HFF-Myc (cell line): Measurements from ENCODE around the gene NFIX.

ENCODE experiments used
- DNase-seq: peaks from one replicate; pipeline ENCODE4 v3.0.0-alpha.2; 2011; ENCODE audit warnings: low read depth; ENCODE audit errors: extremely low read depth
- H3K4me3 ChIP-seq: replicated peaks from 2 replicates; pipeline ENCODE4 v1.5.1; 2011; ENCODE audit warnings: low read depth, mild to moderate bottlenecking, control low read depth, low read length
- TF ChIP-seq, protein P1 (sequence below): IDR thresholded peaks from 2 replicates; pipeline ENCODE4 v1.5.1; 2012; ENCODE audit warnings: mild to moderate bottlenecking, low read depth, low read length, control low read depth; ENCODE audit errors: missing control alignments

NFIX gene

DNA sequence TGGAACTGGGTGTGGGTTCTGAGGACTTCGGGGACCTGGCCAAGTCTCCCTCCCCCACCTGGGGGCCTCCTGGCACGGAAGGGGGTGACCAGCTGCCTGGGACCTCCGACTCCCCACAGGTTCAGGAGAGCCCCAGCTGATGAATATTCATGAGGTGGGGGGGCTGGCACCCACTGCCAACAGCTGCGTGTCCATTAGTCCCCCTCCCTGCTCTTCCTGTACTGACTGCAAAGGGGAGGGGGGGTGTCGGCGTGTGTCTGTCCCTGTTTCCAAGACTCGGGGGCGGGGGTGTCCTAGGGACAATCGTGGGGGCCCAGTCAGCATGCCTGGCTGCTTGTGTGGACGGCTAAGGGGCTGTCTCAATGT lies 10.6 kb upstream of the NFIX start:
- no peak for DNase-seq
- TF ChIP-seq, protein P1, sequence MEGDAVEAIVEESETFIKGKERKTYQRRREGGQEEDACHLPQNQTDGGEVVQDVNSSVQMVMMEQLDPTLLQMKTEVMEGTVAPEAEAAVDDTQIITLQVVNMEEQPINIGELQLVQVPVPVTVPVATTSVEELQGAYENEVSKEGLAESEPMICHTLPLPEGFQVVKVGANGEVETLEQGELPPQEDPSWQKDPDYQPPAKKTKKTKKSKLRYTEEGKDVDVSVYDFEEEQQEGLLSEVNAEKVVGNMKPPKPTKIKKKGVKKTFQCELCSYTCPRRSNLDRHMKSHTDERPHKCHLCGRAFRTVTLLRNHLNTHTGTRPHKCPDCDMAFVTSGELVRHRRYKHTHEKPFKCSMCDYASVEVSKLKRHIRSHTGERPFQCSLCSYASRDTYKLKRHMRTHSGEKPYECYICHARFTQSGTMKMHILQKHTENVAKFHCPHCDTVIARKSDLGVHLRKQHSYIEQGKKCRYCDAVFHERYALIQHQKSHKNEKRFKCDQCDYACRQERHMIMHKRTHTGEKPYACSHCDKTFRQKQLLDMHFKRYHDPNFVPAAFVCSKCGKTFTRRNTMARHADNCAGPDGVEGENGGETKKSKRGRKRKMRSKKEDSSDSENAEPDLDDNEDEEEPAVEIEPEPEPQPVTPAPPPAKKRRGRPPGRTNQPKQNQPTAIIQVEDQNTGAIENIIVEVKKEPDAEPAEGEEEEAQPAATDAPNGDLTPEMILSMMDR = no peak
- H3K4me3 ChIP-seq = no peak overlapping the region

DNA sequence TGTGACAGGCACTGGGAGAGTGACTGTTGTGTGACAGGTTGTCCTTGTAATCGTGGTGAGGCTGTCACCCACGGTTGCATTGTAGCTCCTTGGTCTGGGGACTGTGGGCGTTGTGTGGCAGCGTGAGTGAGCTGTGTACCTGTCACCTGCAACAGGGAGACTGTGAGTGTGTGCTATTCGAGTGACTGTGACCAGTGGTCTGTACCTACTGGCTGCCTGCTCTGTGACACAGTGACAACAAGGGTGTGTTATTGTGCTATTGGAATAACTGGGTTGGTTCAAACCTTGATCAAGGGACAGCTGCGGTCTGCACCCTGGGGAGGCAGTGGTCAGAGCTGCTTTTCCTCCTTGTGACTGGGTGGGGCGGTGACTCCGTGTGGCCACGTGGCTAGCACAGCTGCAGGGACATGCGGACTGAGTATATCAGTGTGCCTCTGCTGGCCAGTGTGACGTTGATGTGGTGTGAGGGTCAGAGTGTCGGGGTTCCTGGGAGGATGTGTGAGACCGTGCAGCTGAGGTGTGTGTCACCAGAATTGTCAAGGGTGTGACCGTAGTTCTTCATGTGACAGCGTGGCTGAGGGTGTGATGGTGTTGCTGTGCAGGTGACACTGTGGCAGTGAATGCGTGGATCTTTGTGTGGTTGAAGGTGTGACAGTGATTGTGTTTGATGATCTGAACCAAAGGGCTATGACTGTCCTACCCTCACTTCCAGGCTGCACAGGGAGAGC lies 10.1 kb upstream of the NFIX start:
- no peak for DNase-seq
- H3K4me3 ChIP-seq = no peak overlapping the region
- TF ChIP-seq, protein P1 = no peak

DNA sequence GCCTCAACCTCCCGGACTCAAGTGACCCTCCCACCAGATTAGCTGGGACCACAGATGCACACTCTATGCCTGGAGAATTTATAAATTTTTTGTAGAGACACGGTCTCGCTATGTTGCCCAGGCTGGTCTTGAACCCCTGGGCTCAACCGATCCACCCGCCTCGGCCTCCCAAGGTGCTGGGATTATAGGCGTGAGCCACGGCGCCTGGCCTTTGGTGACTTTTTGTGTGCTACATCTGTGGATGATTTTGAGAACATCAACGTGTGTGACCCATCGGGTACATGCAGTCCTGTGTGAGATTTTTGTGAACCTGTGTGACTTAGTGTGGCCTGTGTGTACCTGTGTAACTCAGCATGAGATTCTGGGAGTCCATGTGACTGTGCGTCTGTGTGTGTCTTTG lies 8.5 kb upstream of the NFIX start:
- TF ChIP-seq, protein P1 = no peak
- no peak overlapping the region for H3K4me3 ChIP-seq
- no peak for DNase-seq

DNA sequence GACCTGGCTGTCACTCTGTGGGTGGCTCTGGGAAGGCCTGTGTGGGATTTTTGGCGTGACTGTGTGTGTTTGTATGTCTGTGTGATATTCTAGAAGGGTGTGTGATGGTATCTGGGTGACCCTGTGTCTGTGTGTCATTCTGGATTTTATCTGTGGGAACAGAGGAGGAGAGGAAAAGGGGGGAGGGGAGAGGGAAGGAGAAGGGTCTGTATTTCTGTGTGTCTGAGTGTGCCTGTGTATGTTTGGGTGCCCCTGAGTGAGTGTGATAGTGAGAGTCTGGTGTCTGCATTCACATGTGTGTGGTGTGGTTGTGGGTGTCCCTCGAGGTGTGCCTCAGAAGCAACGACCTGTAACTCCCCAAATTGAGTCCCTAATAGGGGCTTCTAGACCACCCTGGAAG lies 8.1 kb upstream of the NFIX start:
- TF ChIP-seq, protein P1 = no peak
- no peak overlapping the region for H3K4me3 ChIP-seq
- DNase-seq = no peak

DNA sequence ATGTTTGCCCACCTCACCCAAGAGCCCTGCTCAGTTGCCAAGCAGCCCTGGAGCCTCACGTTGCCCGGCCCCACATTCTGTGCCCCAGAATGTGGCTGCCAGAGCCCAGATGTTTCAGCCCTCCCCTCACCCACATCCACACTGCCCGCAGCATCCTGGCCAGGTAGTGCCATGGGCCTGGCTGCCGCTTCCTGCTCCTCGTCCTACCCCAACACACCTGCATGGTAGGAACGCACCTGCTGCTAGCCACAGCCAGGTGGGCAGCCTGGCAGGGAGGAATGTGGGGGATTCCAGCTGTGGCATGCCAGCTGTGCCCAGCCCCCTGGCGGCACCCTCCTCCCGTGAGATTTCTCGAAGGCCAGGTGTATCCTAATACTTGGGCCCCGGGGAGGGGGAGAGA lies 7.5 kb upstream of the NFIX start:
- DNase-seq = no peak
- no peak overlapping the region for H3K4me3 ChIP-seq
- TF ChIP-seq, protein P1 = no peak

DNA sequence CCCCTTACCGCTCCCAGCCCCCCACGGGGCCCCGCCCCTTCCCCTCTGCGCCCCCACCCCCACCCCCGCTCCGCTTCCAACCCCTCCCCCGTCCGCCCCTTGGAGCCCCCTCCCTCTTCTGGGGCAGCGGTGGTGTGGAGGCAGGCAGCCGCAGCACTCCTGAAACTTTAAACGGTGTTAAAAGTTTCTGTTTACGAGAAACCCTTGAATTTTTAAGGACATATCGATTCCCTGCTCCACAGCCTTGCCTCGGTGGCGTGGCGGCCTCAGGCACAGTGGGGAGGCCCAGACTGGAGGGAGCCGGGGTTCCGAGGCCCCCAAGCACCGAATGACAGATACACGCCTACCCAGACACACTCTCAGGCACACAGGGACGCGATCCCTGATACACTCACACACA lies 4.8 kb upstream of the NFIX start:
- TF ChIP-seq, protein P1 = no peak
- DNase-seq = no peak
- H3K4me3 ChIP-seq = no peak overlapping the region

DNA sequence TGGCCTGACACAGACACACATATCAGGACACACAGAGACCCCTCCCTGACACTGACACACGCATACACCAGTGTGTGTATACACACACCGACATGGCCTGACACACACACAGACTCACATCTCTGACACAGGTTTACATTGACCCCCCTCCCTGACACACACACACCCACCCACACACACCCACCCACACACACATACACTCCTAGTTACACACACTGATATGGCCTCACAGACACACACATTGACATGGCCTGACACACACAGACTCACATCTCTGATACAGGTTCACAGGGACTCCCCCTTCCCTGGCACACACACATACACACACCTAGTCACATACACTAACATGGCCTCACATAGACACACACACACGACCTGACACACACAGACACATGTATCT lies 4.4 kb upstream of the NFIX start:
- TF ChIP-seq, protein P1 = no peak
- no peak overlapping the region for H3K4me3 ChIP-seq
- no peak for DNase-seq
